GM12878 (cell line): ENCODE measurements around the gene CD300A. TPM values are rescaled to one million over a fixed set of nuclear protein-coding genes. Genes with fewer than 3 reads are reported as not detected.

Experiments
- ATF7 ChIP-seq: fragments of 450-650 bp; IDR thresholded peaks from 2 replicates; pipeline ENCODE4 v1.6.1; 2016; ENCODE audit warnings: low read depth, mild to moderate bottlenecking
- E2F8 ChIP-seq: fragments of 450-650 bp; IDR thresholded peaks from 2 replicates; pipeline ENCODE4 v1.6.1; 2018; ENCODE audit warnings: mild to moderate bottlenecking, low read depth, moderate library complexity; ENCODE audit not compliant: partially characterized antibody
- ESRRA ChIP-seq: IDR thresholded peaks from 2 replicates; pipeline ENCODE4 v1.6.1; 2012; ENCODE audit warnings: mild to moderate bottlenecking, low read length, improper control_type of control experiment
- IKZF2 ChIP-seq, 2 experiments: fragments of 450-650 bp; IDR thresholded peaks; 2 replicates each; pipeline ENCODE4 v1.6.1; 2017; ENCODE audit warnings: mild to moderate bottlenecking in 2 of 2, moderate library complexity in 2 of 2
- MLLT1 ChIP-seq: fragments of 450-650 bp; IDR thresholded peaks from 2 replicates; pipeline ENCODE4 v1.6.1; 2016; ENCODE audit warnings: mild to moderate bottlenecking
- SP1 ChIP-seq: IDR thresholded peaks from one replicate; pipeline ENCODE4 v1.6.1; 2011; ENCODE audit warnings: low read depth, low read length
- SPI1 ChIP-seq: IDR thresholded peaks from 2 replicates; pipeline ENCODE4 v1.6.1; 2011; ENCODE audit warnings: low read depth, mild to moderate bottlenecking, low read length, moderate library complexity, borderline replicate concordance; ENCODE audit not compliant: insufficient read depth
- SRF ChIP-seq, 2 experiments: IDR thresholded peaks; 2 replicates each; pipeline ENCODE4 v1.6.1; 2011; ENCODE audit warnings: low read depth in 2 of 2, low read length in 2 of 2, mild to moderate bottlenecking in 1 of 2, moderate library complexity in 1 of 2
- ZNF24 ChIP-seq: fragments of 450-650 bp; IDR thresholded peaks from 2 replicates; pipeline ENCODE4 v1.6.1; 2017; ENCODE audit warnings: antibody characterized with exemption, mild to moderate bottlenecking
- polyA plus RNA-seq, 11 experiments: library from polyadenylated mRNA; depleted of rRNA in 4 of 11; unstranded in 6 of 11; stranded (reverse) in 5 of 11; fragments of >200 nt; fragmentation: Nextera tagmentation in 4 of 11; fragmentation: Illumina TruSeq in 1 of 11; extraction: Ambion mirVana in 4 of 11; extraction: Trizol in 1 of 11; gene quantifications; 1 replicate in 1 of 11; 2 replicates in 10 of 11; pipeline versions ENCODE4 v1.2.1 to v1.2.3, GENCODE V29; 2011 to 2016; ENCODE audit warnings: inconsistent platforms in 2 of 11, missing spikeins in 2 of 11, low read depth in 1 of 11
- total RNA-seq, 4 experiments: library from RNA; depleted of rRNA in 3 of 4; stranded (reverse); fragments of >200 nt in 3 of 4; fragmentation: Illumina TruSeq in 1 of 4; extraction: Trizol in 1 of 4; gene quantifications; 2 replicates each; pipeline versions ENCODE4 v1.2.1 to v1.2.3, GENCODE V29; 2013 to 2021
- TF ChIP-seq, protein P1 (sequence below): fragments of 450-650 bp; IDR thresholded peaks from 2 replicates; pipeline ENCODE4 v1.6.1; 2017; ENCODE audit warnings: mild to moderate bottlenecking, low read depth, inconsistent platforms; ENCODE audit not compliant: poor library complexity, severe bottlenecking
- TF ChIP-seq, protein P2 (sequence below): fragments of 450-650 bp; IDR thresholded peaks from 2 replicates; pipeline ENCODE4 v1.6.1; 2017; ENCODE audit warnings: low read depth, mild to moderate bottlenecking, moderate library complexity
- TF ChIP-seq, protein P3 (sequence below): fragments of 450-650 bp; conservative IDR thresholded peaks from 2 replicates; pipeline ENCODE4 v1.6.1; 2017; ENCODE audit warnings: mild to moderate bottlenecking, moderate library complexity

The CD300A gene
- total and polyA plus RNA-seq, 10 of the 15 experiments (the other 5 are each of a cell fraction or from before 2014, with no cell fraction given): 10.6 to 128 (median 36.1) TPM

GRCh38 chr17:74417178-74418045 lies 49.0 kb upstream of the CD300A start (continued):
- peak in 1 of 2 experiments; percentile 13; a peak in 1 of 4 replicates for TF ChIP-seq IKZF2 (IDR thresholded peaks at IDR 0.05)
- peak; percentile 86 for TF ChIP-seq ATF7
- TF ChIP-seq SRF (IDR thresholded peaks at IDR 0.05; ENCODE audit: low read depth in 2 of 2, low read length in 2 of 2): no peak
- TF ChIP-seq SPI1: no peak
- no peak for TF ChIP-seq E2F8
- TF ChIP-seq MLLT1: 0 out of 2 replicates have a peak, but pooled peaks have one; percentile 33
- no peak for TF ChIP-seq ESRRA
- TF ChIP-seq, protein P1, sequence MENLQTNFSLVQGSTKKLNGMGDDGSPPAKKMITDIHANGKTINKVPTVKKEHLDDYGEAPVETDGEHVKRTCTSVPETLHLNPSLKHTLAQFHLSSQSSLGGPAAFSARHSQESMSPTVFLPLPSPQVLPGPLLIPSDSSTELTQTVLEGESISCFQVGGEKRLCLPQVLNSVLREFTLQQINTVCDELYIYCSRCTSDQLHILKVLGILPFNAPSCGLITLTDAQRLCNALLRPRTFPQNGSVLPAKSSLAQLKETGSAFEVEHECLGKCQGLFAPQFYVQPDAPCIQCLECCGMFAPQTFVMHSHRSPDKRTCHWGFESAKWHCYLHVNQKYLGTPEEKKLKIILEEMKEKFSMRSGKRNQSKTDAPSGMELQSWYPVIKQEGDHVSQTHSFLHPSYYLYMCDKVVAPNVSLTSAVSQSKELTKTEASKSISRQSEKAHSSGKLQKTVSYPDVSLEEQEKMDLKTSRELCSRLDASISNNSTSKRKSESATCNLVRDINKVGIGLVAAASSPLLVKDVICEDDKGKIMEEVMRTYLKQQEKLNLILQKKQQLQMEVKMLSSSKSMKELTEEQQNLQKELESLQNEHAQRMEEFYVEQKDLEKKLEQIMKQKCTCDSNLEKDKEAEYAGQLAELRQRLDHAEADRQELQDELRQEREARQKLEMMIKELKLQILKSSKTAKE: peak; percentile 58
- TF ChIP-seq, protein P2, sequence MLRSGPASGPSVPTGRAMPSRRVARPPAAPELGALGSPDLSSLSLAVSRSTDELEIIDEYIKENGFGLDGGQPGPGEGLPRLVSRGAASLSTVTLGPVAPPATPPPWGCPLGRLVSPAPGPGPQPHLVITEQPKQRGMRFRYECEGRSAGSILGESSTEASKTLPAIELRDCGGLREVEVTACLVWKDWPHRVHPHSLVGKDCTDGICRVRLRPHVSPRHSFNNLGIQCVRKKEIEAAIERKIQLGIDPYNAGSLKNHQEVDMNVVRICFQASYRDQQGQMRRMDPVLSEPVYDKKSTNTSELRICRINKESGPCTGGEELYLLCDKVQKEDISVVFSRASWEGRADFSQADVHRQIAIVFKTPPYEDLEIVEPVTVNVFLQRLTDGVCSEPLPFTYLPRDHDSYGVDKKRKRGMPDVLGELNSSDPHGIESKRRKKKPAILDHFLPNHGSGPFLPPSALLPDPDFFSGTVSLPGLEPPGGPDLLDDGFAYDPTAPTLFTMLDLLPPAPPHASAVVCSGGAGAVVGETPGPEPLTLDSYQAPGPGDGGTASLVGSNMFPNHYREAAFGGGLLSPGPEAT: 0 out of 2 replicates have a peak, but pooled peaks have one; percentile 24
- 0 out of 2 replicates have a peak, but pooled peaks have one; percentile 33 for TF ChIP-seq ZNF24
- TF ChIP-seq, protein P3, sequence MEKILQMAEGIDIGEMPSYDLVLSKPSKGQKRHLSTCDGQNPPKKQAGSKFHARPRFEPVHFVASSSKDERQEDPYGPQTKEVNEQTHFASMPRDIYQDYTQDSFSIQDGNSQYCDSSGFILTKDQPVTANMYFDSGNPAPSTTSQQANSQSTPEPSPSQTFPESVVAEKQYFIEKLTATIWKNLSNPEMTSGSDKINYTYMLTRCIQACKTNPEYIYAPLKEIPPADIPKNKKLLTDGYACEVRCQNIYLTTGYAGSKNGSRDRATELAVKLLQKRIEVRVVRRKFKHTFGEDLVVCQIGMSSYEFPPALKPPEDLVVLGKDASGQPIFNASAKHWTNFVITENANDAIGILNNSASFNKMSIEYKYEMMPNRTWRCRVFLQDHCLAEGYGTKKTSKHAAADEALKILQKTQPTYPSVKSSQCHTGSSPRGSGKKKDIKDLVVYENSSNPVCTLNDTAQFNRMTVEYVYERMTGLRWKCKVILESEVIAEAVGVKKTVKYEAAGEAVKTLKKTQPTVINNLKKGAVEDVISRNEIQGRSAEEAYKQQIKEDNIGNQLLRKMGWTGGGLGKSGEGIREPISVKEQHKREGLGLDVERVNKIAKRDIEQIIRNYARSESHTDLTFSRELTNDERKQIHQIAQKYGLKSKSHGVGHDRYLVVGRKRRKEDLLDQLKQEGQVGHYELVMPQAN: peak; percentile 58
- TF ChIP-seq SP1: no peak
